NK-92 treated with Interleukin-12 subunit alpha and Interleukin-12 subunit beta, amount 100 ng/mL, for 24 hours (cell line): ENCODE measurements around the gene RAD50.
"Not testable (repeated sequence)": the region's sequence is repeated elsewhere in the genome, so short reads cannot be mapped to it uniquely, and the experiment has no call there.

Source experiments
- DNase-seq: peaks from one replicate; lab custom pipeline; 2025; lab: John Stamatoyannopoulos, UW

The RAD50 gene

DNA sequence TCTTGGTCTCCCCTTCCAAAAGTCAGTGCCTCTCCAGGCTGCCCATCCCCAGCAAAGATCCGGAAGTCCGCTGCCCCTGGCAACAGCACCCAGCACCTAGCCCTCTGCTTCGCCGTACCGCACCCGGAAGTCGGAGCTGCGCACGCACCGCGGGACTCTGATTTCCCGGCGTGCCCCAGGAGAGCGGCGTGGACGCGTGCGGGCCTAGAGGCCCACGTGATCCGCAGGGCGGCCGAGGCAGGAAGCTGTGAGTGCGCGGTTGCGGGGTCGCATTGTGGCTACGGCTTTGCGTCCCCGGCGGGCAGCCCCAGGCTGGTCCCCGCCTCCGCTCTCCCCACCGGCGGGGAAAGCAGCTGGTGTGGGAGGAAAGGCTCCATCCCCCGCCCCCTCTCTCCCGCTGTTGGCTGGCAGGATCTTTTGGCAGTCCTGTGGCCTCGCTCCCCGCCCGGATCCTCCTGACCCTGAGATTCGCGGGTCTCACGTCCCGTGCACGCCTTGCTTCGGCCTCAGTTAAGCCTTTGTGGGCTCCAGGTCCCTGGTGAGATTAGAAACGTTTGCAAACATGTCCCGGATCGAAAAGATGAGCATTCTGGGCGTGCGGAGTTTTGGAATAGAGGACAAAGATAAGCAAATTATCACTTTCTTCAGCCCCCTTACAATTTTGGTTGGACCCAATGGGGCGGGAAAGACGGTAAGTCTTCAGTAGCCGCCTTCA lies at the start of gene RAD50:
RAD50 (plus strand) TSS at position 215 of the 715 bp plus-strand sequence; CDS start at position 563, 348 bp downstream.
- peak; percentile 96 for DNase-seq

DNA sequence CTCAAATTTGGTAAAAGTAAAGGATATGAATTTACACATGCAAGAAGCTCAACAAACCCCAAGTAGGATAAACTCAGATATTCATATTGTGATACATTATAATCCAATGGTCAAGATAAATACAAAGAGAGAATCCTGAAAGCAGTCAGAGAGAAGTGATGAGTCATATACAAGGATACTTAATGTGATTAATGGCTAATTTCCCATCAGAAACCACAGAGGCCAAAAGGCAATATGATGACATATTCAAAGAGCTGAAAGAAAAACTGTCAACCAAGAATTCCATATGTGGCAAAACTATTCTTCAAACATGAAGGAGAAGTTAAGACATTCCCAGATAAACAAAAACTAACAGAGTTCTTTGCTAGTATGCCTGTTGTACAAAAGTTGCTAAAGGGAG lies 46.7 kb upstream of the RAD50 start:
- no peak for DNase-seq

DNA sequence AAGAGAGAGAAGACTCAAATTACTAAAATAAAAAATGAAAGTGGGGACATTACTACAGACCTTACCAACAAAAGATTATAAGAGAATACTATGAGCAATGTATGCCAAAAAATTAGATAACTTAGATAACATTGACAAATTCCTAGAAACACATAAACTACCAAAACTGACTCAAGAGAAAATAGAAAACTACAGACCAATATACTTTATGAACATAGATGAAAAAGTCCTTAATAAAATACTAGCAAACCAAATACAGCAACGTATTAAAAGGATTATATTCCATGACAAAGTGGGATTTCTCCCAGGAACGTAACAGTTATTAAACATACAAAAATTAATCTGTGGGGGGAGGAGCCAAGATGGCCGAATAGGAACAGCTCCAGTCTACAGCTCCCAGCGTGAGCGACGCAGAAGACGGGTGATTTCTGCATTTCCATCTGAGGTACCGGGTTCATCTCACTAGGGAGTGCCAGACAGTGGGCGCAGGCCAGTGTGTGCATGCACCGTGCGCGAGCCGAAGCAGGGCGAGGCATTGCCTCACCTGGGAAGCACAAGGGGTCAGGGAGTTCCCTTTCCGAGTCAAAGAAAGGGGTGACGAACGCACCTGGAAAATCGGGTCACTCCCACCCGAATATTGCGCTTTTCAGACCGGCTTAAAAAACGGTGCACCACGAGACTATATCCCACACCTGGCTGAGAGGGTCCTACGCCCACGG lies 43.0 kb upstream of the RAD50 start:
- not testable (repeated sequence) for DNase-seq

DNA sequence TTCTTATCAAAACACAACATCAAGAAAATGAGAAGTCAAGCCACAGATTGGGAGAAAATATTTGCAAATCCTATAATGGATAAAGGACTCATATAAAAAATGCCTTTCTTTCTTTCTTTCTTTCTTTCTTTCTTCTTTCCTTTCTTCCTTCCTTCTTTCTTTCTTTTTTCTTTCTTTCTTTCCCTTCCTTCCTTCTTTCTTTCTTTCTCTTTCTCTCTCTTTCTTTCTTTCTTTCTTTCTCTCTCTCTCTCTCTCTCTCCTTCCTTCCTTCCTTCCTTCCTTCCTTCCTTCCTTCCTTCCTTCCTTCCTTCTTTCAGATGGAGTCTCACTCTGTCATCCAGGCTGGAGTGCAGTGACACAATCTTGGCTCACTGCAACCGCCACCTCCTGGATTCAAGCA lies 34.7 kb upstream of the RAD50 start:
- not testable (repeated sequence) for DNase-seq

DNA sequence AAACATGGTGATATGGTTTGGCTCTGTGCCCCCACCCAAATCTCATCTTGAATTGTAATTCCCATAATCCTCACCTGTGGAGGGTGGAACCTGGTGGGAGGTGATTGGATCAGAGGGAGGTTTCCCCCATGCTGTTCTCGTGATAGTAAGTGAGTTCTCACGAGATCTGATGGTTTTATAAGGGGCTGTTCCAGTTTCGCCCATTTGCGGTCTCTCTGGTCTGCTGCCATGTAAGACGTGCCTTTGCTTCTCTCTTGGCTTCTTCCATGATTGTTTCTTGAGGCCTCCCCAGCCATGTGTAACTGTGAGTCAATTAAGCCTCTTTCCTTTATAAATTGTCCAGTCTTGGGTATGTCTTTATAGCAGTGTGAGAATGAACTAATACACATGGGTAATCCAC lies 31.9 kb upstream of the RAD50 start:
- not testable (repeated sequence) for DNase-seq

DNA sequence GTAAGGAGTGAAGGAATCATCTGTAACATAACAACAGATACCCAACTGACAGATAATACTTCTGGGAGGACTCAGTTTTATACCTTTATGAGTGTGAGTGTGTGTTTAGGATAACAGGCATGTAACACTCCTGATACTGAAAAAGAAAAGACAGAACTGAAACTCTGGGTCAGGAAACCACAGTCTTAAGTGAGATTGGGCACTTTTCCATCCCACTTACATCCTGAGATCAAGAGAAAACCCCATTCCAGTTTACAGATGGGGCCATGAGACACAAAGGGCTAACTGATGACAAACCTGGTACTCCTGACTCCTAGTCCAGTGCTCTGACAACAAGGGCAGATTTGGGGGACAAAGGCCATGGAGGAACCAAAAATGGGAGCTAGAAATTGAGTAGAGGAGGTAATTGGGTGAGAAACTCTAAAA lies 31.5 kb upstream of the RAD50 start:
- DNase-seq = no peak

DNA sequence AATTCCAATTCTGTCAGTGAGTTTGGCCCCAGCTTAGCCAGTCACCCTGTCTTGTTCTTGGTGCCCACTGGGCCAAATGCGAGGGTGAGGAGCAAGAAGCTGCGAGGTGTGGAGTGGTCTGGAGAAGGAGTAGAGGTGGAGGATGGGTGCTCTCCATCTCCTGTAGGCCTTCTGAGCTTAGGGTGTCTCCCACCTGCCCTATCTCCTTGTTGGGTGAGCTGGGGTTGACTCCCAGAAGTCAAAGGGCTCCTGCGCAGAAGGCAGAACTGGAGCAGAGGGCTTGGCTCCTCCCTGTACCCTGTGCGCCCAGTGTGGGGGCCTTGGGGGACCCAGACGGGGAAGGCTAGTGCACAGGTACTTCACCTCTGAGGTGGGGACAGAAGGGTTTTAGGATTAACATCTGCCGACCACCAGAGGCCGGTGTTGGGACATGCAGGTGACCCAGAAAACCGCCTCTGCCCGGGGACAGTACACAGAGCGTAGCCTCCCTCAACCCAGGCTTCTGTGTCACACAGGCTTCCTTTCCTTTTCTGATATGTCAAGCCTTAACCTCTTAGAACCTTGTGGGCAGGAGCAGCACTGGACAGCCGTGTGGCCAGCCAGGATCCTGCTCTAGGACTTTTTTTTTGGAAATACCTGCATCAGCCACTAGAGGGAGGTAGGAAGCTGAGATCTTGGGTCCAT lies 30.3 kb upstream of the RAD50 start:
- DNase-seq = peak; percentile 16

DNA sequence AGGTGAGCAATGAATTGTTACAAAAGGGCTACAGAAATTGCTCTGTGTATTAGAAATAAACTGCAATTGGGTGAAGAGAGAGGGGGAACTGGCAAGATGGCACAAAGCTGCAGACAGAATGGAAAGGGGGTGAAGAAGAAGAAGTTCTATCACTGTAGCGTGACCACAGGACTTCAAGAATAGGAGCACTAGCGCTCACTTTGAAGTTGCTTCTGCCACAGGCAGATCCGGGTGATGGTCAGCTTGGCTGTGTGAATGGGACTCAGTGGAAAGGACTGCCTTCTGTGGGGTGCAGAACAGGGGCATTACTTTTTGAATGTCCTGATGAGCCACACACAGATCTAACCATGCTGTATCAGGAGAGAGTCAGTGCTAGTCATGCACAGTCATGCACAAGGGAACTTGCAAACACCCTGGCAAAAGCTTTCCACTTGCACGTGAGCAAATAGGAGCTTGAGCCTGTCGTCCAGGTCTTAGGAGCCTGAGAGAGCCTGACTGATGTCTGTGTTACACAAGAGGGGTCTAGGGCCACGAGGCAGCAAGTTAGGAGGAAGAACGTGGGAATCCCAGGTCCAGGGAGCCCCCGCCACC lies 29.7 kb upstream of the RAD50 start:
- no peak for DNase-seq

DNA sequence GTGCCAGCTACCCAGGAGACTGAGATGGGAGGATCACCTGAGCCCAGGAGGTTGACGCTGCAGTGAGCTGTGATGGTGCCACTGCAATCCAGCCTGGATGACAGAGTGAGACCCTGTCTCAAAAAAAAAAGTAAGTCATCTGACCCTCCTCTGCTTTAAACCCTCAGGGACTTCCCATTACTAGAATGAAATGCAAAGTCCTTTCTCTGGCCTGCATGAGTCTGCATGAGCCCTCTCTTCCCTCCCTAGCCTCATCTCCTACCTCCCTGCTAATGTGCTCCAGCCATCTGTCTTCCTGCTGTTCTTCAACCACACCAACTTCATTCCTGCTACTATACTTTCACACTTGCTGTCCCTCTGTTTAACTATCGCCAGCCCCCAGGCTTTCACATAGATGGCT lies 28.8 kb upstream of the RAD50 start:
- DNase-seq = no peak

DNA sequence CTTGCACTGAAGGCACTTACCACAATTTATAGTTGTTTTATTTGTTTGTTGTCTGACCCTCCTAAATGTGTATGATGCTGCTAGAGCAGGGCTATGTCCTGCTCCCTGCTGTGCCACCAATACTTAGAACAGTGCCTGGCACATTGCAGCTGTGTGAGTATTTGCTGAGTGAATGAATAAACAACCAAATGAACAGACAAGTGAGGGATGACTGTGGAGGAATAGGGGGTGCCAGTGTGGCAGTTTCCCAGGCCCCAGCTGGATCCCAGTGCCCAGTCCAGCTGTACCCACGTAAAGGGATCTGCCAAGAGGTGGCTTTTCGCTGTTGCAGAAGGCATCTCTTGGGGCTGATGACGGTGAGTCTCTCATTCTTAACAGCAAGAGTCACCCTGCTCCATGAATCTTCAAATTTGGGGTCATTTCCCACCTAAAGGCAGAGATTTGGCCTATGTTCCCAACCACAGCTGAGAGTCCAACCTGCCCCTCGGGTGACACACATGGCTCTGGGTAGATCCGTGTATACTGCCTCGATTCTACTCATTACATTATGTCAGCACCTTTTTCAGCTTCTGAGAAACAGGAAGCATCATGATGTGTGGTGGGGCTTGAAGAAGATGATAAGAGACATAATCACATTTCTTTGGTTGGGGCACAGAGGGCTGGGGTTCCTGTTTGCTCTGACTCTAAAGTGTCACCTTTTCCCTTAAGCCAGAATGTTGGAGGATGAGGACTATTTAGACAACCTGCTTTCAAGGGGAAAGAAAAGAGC lies 27.7 kb upstream of the RAD50 start:
- DNase-seq = no peak

DNA sequence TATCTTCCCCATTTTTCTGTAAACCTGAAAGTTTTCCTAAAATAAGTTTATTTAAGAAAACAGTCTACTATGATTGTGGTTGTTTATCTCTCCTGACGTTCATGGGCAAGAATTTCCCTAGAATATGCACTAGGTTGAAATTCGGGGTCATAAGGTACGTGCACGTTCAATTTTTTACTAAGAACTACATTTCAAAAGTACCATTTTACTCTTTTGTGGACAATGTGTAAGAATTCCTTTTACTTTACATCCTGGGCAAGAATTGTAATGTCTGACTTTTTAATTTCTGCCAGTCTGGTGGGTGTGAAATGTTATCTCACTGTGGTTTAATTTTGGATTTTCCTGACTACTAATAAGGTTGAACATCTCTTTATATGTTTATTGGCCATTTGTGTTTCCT lies 25.8 kb upstream of the RAD50 start:
- no peak for DNase-seq

DNA sequence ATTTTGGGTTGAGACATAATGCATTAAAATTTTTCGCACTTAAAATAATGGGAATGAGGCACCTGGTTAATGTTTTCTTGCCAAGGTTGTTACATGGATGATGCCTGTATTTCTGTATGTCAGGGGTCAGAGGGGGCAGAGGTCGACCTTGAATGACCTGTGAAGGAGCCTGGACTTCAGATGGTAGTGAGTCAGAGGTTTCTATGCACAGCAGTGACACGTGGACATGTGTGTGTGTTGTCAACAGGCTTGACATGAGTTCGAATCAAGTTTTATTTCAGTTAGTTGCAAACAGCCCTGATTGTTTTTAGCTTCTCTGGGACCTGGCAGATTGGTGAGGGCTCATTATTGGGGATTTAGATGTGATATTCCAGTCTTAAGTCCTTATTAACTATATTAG lies 17.1 kb upstream of the RAD50 start:
- no peak for DNase-seq

DNA sequence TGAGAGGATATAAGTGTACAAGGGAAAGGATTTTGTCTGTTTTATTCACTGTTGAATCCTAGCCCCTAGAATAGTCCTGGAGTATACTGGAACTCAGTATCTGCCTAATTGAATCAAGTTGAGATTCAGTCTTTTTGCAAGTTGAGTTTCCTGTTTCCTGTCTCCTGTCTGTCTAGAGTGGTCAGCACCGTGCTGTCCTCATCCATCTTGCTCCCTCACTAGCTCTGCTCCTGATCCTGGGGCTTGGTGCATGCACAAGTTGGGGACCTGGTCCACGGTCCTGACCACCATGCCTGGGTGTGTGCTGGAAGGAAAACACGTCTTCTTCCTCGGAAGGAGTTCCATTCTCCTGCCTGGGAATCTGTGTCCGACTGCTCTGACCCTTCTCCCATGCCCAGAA lies 16.6 kb upstream of the RAD50 start:
- DNase-seq = no peak

DNA sequence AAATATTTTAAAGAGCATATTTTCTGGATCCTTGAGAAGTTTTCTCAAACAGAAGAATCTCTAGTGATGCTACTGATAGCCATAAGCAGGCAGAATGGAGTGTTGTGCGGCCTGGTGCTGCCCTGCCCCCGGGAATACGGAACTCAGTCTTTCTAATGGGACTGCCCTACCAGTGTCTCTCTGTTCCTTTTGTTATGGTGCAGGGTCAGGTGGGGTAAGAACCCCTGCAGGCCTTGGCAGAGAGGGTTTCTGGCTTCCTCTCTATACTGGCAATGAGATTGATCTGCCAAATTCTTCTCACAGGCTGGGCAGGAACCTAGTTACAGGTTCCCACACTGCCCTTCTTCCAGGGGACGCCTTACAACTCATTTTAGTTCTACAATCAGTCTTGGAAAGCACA lies 16.0 kb upstream of the RAD50 start:
- DNase-seq = no peak

DNA sequence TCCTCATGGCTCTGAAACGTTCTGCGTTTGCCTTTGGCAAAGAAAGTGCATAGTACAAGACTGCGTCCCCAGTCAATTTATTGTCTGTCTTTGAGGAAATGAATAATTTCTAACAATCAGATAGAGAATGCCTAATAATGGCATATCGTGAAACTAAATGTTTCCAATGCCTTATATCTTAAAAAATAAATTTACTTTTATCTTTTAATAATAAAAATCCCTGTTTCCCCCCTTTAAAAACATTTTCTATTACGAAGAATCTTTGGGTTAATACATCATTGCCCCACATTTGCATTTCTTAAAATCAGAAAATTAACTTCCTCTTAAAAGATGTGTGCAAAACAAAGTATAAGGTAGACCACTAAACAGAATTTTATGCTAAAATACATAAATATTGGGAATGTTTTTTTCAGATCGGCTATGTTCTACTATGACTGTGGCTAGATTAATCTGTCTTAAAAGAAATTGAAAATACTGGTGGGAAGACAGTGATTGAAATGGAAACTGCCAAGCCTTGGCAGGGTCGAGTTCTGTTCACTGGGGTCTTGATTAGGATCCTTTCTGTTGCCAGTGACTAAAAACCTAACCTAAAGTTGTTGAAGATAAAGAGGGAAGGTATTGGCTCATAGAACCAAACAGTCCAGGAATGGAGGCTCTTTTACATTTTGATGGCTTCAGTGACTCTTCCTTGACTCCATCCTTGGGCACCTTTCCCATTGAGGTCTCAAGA lies 13.1 kb upstream of the RAD50 start, which contains the start of gene IL5:
IL5 (minus strand) TSS at position 51 of the 730 bp plus-strand sequence; CDS start at position 7, 44 bp downstream.
- no peak for DNase-seq

DNA sequence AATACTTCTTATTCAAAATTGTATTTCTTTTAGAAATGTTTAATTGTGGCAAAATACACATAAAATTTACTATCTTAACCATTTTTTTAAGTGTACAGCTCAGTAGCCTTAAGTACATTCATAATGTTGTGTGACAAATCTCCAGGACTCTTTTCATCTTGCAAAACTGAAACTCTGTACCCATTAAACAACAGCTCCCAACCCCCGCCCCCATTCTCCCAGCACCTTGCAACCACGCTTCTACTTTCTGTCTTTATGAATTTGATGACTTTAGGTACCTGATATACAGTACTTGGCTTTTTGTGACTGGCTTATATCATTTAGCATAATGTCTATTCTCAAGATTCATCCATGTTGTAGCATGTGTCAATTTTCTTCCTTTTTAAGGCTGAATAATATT lies 10.7 kb upstream of the RAD50 start:
- no peak for DNase-seq

DNA sequence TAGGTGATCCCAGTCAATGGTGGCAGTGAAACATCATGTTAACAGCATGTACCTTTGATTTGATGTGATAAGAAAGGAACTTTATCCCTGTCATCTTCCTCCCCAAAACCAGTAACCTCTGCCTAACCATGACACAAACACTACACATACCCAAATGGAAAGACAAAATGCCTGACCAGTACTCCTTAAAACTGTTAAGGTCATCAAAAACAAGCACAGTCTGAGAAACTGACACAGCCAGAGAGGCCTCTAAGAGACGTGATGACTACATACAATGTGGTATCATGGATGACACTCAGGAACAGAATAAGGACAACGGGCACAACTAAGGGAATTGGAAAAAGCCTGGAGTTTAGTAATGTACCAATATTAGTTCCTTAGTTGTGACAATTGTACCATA lies 9.5 kb upstream of the RAD50 start:
- no peak for DNase-seq

DNA sequence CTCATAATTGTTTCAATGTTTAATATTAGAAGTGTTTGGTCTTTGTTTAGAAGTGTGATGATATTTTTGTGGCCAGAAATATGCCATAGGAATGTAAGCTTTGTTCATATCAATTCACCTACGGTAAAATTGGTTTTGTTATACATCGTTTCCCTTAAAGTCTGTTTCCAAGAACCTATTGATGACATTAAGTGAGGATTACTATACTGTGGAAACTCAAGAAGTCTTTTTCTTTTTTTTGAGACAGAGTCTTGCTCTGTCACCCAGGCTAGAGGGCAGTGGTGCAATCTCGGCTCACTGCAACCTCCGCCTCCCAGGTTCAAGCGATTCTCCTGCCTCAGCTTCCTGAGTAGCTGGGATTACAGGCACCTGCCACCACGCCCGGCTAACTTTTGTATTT lies 7.9 kb upstream of the RAD50 start:
- not testable (repeated sequence) for DNase-seq

DNA sequence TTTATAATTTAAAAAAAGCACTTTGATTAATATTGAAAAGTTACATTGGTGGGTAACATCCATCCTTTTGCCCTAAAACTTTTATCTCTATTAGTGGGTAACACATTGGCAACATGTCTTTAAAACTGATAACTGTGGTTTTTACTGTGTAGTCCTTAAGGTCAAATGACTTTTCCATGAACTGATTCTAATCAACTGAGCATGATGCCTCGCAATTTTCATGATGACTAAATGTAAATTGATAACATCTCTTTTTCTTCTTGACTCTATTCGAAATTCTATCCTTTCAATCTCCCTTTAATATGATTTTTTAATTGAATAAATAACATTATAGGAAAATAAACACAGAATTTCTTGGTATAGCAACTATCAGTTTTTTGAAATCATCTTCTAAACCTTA lies 7.2 kb upstream of the RAD50 start:
- DNase-seq = no peak

DNA sequence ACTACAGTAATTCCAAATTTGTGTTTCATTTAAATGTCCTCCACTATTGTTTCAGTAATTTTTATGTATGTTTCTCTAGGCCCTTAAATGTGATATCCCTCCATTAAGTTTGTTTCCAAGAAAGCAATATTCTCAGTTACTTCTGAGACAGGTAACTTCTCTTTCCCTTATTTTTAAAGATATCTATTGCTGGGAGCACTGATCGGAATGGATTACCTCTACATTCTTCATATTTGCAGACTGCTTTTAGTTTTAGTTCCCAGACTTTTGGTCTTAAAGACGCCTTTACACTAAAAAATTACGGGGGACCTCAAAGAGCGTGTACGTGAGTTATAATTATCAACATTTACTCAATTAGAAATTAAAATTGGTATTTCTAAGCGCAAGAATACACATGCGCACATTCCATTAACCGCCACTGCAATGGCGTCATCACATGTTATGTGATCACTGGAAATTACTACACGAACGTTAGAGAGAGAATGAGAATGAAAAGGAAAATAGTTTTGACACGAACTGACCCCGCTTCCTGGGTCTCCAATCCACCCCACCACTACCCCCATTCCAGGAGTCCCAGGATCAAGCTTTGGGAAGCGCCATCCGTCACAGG lies 519 bp upstream of the RAD50 start:
- DNase-seq = no peak
